OCI-M2 (cell line): ENCODE results near the gene HDAC4.

Experiments used
- DNase-seq: peaks from one replicate; lab custom pipeline; 2025; ENCODE audit not compliant: unreplicated experiment; lab: John Stamatoyannopoulos, UW

Gene HDAC4

DNA sequence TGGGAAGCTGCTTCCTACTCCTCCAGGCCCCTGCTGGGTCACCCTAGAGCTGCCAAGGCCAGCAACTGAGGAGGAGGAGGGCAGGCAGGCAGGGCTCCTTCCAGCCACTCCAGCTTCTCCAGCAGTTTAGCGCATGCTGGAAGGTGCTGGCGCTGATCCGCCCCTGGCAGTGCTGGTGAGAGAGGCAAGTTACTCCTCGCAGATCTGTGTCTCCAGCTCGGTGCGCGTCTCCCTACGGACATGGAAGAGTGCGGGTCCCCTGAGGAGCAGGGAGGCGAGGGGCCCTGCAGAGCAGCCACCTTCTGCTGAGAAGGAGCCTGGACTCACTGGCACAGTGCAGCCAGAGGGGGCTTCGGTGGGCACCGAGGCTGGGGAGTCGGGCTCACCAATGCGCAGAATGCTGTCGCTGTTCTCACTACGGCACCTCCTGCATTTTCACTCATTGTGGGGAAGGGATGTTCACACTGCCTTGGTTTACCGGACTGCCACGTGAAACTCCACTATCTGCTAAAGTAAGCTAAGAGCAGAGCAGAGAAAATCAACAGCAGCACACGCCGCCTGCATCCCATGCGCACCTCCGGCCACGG, 206.0 kb downstream of the HDAC4 start:
- no peak for DNase-seq

DNA sequence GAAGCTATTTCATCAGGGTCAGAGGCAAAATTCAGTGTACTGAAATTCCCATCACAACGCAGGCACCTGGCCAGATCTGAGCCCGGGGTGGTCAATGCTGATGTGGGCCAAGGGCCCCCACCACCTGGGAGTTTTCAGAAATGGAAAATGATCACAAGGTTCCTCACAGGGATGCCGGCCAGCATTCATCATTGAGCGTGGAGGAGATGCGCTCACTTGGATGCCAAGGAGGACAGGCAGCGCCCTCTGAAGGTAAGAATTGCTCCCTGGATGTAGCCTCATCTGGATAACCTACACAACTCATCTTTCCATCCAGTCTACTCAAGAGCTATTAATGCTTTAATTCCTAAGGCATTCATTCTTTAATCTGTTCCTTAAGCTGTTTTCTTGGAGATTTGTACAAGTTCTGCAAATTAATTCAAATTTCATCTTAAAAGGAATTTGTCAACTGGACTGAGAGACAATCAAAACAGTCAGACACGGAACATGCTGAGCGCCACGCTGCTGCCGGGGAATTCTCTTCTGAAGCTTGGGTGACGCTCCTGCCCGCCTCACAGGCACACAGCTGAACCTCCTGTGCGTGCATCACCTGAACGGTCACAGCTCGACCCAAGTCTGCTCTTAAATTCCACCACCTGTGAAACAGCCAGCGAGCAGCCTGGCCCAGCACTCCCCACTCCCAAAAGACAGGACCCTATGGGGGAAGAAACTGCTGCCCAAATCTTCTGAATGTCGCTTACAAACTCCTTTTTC, 206.7 kb downstream of the HDAC4 start:
- DNase-seq = no peak

DNA sequence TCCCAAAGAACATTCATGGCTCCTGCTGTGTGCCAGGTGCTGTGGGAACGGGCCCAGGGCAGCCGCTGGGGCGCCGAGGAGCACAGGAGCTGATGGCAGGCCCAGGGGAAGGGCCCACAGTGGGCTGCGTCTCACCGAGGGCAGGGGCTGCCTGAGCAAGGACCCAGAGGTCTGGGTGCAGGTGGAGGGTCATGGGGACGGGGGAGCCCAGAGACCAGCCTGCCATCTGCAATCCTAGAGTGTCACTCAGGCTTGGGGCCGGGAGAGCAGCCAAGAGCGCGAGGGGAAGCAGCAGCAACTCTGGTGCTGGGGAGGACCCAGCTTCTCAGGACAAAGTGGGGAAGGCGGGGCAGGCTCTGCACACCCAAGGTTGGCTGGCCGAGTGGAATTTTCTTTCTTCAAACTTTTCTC, 207.4 kb downstream of the HDAC4 start:
- DNase-seq = no peak

DNA sequence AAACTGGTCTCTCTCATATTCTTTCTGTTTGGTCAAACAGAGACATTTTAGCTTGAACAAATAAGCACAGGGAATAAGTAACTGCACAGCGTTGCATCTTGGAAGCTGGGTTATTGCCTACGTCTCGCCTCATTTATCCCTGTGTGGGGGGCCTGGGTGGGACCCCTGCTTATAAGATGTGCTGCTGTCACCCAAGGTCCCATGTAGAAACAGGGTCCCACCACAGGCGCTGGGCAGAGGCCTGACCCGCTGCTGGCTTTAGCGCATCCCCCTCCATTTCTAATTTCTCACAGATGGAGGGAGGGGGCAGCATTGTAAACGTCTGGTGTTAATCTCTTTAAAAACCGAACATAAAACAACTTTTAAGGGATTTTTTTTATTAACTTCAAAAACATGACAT, 207.8 kb downstream of the HDAC4 start:
- DNase-seq = no peak

DNA sequence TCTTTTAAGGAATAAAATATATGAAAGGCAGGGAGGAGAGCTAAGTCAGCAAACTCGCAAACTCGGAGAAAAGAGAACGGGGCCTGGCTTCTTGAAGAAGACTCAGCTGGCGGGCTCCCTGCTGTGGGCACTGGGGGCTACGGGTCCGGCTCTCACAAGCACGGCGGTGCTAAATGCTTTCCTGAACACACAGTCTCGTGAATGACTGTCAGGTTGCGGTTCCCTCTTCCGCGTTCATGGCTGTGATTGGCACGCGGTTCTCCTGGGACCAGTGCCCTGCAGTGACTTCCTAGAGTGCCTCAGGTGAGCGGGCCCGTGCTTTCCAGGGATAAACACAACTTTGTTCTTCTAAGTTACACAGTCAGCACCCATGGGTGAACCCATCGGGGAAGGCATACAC, 208.4 kb downstream of the HDAC4 start:
- DNase-seq = no peak

DNA sequence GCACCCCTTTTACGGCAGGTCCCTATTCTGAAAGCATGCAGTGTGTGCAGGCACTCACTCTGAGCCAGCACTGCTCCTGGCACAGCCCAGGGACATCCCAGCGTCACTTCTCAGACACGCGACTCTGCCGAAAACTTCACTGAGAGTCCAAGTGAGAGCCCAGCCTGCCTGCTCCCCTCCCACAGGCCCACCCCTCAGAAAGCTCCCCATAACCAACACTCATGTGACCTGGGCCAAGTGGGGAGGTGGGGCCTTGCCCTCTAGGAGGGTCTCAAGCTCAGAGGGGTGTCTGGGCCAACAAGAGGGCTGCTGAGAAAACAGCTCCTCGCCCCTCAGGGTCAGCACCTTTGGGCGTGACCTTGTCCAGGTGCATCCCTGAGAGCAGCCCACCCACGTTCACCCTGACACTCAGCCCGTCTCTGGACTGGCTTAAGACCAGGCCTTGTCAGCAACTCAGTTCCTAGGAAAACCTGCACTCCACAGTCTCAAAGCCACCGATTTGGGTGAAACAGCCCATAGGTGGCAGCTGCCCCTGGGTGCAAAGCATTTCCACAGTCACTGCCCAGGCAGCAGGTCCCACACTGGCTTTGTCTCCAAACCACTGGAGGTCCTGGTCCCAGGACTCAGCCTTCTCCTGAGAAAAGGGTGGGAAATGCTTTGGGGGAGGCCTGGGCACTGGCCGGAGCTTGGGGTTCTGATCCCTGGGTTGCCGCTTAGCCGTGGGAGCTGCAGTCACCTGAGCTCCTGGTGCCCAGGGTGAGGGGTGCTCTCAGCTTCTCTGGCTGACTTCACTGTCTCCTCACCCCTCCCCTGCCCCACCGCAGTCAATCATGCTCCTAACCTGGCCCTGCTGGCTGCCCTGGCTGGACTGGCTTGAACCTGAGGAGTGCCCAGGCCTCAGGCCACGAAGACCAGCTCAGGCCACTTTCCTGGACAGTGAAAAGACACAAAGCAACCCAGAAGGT, 209.6 kb downstream of the HDAC4 start:
- no peak for DNase-seq

DNA sequence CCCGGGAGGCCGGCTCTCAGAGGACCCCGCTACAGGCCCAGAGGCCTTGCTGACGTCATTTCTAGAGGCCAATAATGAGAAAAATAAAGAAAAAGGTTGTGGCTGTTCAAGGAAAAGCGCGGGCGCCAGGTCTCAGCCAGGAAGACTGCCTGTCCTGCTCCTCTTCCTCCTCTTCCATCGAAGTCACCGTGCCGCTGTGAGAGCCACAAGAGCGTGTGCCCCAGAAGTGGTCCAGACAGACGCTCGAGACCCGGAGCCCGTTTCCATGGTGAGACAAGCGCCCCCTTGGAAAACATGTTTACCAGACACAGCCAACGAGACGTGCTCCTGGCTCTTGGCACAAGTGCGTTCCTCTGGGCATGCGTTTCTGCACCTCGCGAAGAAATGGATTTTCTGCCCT, 210.5 kb downstream of the HDAC4 start:
- no peak for DNase-seq

DNA sequence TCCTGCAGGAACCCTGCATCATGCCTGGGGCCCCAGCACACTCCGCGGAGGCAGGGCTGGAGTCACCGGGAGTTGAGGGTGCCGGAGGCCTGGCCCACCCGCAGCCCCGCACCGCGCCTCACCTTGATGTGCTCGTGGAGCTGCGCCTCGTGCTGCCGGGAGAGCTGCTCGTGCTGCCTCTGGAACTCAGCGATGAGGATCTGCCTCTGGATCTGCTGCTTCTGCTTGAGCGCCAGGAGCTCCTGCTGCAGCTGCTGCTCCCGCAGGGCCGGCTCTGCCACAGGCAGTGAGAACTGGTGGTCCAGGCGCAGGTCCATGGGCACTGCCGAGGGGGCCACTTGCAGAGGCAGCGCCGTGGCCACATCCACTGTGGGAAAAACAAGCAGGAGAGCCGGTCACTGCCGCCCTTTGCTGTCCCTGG, 211.1 kb downstream of the HDAC4 start:
- DNase-seq = no peak

DNA sequence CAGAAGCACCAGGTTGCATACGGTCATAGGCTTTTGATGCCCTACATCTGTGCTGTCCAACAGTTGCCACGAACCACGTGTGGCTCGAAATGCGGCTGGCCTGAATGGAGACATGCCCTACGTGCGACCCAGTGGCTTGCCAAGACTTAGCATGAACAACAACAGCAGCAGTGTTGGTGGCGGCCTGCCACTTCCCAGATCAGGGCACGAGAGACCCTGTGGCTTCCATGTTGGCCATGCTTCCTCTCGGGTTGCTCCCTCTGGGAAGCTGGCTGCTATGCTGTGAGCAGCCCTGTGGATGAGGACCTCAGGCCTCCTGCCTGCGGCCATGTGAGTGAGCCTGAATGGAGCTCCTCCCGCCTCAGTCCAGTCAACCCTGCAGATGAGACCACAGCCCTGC, 212.3 kb downstream of the HDAC4 start:
- no peak for DNase-seq

DNA sequence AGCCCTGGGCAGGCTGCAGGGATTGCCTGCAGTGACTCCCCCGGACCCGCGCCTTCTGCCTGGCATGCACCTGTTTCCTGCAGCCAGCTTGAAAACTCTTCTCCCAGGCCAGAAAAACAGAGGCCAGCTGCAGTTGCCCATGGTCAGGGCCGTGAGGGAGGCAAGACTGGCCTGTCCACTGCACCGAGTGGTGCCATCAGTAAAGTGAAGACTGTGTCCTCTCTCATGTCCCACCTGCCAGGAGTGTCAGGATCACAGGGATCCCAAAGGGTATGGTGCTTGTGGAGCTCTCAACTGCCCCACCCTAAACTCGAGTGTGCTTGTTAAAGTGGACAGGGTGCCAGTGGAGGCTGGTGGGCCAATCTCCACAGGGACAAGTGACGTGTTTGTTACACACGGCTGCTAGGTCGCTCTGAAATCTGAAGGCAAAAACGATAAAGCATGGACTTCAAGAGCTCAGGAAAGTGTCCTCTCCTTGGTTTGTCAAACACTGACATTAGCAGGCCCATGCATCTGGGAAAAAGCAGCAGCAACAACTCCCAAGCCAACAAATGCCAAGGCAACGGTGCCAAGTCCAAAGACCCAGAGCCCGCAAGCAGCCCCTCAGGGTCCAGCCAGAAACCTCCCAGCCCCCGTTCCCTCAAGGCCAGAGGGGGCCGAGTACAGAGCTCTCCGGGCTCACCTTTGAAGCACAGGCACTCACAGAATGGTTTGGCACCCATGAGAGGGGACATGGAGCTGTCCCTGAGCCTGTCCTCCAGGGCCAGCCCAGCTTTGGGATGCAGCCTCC, 213.2 kb downstream of the HDAC4 start:
- DNase-seq = no peak

DNA sequence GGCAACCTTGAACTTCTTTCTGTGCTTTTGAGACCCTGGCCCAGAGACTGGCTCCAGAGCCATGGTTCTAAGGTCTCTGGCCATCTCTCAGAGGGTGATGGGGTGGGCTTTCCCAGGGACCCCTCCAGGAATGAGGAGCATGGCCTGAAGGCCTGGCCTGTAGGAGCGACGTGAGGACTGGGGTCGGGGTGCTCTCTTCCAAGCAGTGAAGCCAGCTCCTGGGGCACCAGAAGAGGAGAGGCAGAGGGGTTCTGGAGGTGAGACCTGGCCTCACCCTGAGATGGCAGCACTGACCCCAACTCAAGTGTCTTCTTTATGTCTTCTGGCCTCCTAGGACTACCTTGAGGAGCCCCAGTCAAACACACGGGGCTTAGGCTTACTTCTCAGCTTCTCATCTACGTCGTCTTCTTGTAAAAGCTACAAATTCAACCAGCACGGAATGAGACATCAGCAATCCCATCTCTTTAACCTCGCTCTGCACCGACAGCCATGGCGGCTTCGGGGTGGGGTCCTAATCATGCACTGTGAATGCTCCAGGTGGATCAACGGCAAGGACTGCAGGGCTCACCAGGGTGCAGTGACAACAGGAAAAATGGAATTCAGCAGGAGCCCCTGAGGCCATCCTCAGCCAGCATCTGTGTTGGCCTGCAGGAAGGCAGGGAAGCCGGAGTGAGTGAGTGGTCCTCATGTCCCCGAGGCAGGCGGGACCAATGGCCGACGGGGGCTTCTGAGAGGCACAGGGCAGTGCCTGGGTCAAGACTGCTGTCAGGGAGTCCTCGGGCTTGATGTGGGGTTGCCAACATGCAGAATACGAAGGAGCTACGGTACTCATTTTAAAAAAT, 214.1 kb downstream of the HDAC4 start:
- no peak for DNase-seq

DNA sequence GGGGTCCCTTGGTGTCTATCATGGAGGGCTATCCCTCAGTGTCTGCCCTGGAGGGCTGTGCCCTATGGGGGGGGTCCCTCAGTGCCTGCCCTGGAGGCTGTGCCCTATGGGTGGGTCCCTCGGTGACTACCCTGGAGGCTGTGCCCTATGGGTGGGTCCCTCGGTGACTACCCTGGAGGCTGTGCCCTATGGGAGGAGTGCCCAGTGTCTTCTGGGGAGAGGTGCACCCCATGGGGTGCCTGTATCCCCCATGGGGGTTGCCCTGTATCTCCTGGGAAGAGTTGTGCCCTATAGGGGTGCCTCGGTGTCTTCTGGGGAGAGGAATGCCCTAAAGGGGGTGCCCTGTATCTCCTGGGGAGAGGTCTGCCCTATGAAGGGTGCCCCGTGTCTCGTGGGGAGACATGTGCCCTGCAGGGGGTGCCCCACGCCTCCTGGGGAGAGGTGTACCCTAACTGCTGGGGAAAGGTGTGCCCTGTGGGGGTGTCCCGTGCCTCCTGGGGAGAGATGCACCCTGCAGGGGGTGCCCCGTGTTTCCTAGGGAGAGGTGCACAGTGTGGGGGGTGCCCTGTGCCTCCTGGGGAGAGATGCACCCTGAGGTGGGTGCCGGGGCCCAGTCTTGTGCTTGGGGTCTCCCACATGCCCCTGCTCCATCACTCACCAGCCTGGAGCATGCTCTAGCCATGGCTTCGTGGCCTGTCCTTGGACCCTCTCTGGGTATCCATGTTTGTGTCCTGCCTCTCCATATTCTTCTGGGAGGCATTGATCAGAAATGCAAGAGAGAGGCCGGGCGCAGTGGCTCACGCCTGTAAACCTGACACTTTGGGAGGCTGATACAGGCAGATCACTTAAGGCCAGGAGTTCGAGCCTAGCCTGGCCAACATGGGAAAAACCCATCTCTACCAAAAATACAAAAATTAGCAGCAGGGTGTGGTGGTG, 215.6 kb downstream of the HDAC4 start:
- DNase-seq = no peak

DNA sequence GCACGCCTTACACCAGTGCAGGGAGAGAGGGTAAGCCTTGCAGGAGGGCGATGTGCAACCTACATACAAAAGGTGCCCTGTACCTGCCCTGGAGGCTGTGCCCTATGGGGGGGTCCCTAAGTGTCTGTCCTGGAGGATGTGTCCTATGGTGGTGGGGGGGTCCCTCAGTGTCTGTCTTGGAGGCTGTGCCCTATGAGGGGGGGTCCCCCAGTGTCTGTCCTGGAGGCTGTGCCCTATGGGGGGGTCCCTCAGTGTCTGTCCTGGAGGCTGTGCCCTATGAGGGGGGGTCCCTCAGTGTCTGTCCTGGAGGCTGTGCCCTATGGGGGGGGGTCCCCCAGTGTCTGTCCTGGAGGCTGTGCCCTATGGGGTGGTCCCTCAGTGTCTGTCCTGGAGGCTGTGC, 216.6 kb downstream of the HDAC4 start:
- no peak for DNase-seq

DNA sequence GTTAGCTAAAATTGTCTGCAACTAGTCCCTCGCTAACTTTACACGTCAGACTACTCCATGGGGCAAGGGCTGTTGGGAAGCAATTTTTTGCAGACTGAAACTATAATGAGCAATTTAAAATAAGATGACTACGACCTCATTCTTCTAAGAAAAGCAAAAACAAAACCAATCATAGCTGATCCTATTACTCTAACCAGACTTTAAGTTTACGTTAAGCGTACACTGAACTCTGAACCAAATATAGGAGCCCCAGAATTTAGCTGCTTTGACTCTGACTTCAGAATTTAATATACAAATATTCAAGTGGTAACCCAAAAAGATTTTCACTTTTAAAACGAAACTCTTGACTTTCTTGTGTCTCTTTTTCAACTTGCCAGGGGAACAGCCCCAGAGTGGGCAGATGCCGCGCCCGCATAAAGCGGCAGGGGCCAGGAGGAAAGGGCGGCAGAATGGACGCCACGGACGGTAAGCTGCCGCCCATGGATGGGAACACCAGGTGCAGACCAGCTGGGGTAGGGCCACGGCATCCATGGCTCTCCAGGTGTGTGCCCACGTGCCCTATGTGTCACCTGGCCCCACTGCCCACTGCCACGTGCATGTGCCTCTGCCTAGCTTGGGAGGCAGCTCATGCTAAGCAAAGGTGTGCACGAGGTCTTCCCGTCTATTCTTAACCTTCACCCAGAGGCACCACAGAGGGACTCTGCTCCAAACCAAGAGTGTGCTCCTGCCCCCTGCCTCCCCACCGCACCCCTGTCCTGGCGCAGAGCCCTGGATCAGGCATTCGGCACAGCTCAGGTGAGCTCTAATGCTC, 217.6 kb downstream of the HDAC4 start:
- no peak for DNase-seq

DNA sequence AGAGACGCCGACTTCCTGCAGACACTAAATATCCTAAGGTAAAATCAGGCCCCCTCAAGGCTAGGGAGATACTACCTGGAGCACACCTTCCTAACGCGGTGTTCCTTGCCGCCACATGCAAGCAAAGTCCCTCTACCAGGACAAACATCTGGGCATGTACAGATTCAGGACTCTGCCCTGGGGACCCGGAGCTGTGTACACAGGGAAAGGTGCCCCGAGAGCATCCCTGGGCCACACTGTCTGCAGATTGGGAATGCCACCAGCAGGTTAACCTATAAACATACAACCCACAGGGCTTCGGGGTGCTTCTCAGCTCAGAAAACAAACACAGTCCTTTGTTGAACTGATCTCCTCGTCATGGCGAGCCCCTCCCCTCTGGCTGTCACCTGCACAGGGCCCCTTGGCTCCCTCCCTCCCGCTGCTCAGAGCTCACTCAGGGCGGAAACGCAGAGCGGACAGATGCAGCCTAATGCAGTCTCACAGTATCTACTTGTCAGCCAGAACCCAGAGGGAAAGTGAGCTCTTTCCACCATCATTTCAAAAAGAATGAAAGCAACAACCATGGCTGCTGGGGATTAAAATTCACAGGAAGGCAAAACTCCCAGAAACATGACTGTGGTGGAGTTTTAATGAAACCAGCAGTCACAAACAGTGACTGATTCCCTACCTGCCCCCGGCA, 218.8 kb downstream of the HDAC4 start:
- DNase-seq = no peak

DNA sequence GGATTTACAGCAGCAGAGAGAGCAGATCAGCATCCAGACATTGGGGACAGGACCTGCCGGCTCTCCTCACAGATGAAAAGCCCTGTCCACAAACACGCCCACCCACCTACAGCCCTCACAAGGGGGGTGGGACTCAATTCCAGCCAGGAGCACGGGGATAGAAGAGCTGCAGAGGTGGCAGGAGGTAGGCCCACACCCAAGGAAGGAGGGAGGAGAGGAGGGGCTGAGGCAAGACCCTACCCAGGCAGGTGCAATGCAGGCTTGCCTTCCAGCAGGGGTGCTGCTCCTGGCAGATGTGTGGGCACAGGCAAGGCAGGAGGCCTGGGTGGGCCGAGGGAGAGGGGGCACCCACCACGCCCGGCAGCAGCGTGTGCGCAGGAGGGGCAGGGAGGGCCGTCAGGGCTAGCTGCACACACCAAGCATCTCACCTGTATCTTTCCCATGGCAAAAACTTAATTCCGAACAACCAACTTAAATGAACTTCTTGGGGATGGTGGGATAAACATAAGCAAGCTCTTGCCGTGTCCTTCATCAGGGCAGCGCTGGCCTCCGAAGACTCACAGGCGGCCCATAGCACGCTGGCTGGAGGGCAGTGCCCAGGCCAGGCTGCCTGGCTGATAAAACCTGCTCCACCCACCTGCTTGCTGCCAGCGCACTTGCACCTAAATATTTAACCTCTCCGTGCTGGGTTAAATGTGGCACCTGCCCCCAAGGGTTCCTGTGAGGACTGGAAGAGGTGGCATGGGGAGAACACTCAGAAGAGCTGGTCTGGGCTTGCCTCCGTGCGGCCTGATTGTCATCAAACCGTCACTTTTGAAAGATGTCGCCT, 219.5 kb downstream of the HDAC4 start:
- DNase-seq = no peak
